ENCODE data around the gene TMEM88. TPM values are rescaled to one million over a fixed set of nuclear protein-coding genes. Genes with fewer than 3 reads are reported as not detected.

TMEM88 gene
- total RNA-seq, 1 experiment from 2014 or later = not detected

GRCh38 chr17:7843536-7844291 is 11.2 kb upstream of the TMEM88 start:
- peak; percentile 87 for DNase-seq (ENCODE audit: low spot score)

- DNase-seq (ENCODE audit: low spot score) = peak; percentile 93
Measured at GRCh38 chr17:7844292-7845154, 10.3 kb upstream of the TMEM88 start.

GRCh38 chr17:7845359-7846062 is 9.4 kb upstream of the TMEM88 start:
- no peak for DNase-seq (ENCODE audit: low spot score)

GRCh38 chr17:7846063-7846735 is 8.7 kb upstream of the TMEM88 start:
- DNase-seq (ENCODE audit: low spot score) = no peak

- no peak for DNase-seq (ENCODE audit: low spot score)
Measured at GRCh38 chr17:7846765-7847661, 7.9 kb upstream of the TMEM88 start.

GRCh38 chr17:7848131-7848579 is 6.7 kb upstream of the TMEM88 start:
- no peak for DNase-seq (ENCODE audit: low spot score)

- DNase-seq (ENCODE audit: low spot score) = no peak
Measured at GRCh38 chr17:7848739-7849129, 6.1 kb upstream of the TMEM88 start.

GRCh38 chr17:7849130-7849750 is 5.6 kb upstream of the TMEM88 start:
- no peak for DNase-seq (ENCODE audit: low spot score)

GRCh38 chr17:7849751-7850504 is 4.9 kb upstream of the TMEM88 start:
- DNase-seq (ENCODE audit: low spot score) = no peak

GRCh38 chr17:7850701-7851437 is 4.0 kb upstream of the TMEM88 start:
- no peak for DNase-seq (ENCODE audit: low spot score)

GRCh38 chr17:7851438-7852261 is 3.2 kb upstream of the TMEM88 start:
- DNase-seq (ENCODE audit: low spot score) = peak; percentile 62

- DNase-seq (ENCODE audit: low spot score) = no peak
Measured at GRCh38 chr17:7852262-7852670, 2.6 kb upstream of the TMEM88 start.

- DNase-seq (ENCODE audit: low spot score) = no peak
Measured at GRCh38 chr17:7852919-7853690, 1.8 kb upstream of the TMEM88 start.

- DNase-seq (ENCODE audit: low spot score) = no peak
Measured at GRCh38 chr17:7853691-7854038, 1.2 kb upstream of the TMEM88 start.

GRCh38 chr17:7854078-7854777 is 638 bp upstream of the TMEM88 start:
- no peak for DNase-seq (ENCODE audit: low spot score)

GRCh38 chr17:7855660-7856010 is 769 bp downstream of the TMEM88 start:
- no peak for DNase-seq (ENCODE audit: low spot score)

Data from A172 (cell line).